HepG2 (cell line): ENCODE data around the gene MRRF. TPM values are rescaled to one million over a fixed set of nuclear protein-coding genes. Genes with fewer than 3 reads are reported as not detected.

Source experiments
- ATAC-seq: fragments of 200-7000 bp; cut with Tn5 transposase; 3 replicates; pipeline ENCODE4 v1.9.1; 2020; ENCODE audit warnings: mild to moderate bottlenecking, moderate library complexity
- BruUV-seq: library from RNA; stranded (reverse); fragments of 400-500 nt; replicated peaks from 2 replicates; lab custom pipeline; 2021; lab: Mats Ljungman, UMichigan
- CTCF ChIA-PET: fragments of 300-600 bp; formaldehyde crosslinking; extraction: SDS; loops from one replicate; lab custom pipeline; 2021; ENCODE audit warnings: low total read pairs, inconsistent platforms, low intra/inter-chr PET ratio; lab: Yijun Ruan, JAX
- POLR2A ChIA-PET: fragments of 350-600 bp; sonication (Branson Sonifier 250); formaldehyde crosslinking; loops from one replicate; lab custom pipeline; 2020; ENCODE audit warnings: antibody characterized with exemption, inconsistent platforms; lab: Yijun Ruan, JAX
- DNase-seq: peaks from one replicate; pipeline ENCODE4 v3.0.0-alpha.2; 2015; ENCODE audit warnings: low spot score
- FAIRE-seq: peaks from 3 replicates; lab custom pipeline; 2011; peaks lifted over from hg19 to GRCh38; lab: Jason Lieb, UNC
- H2AFZ ChIP-seq: one replicate; pipeline ENCODE4 v1.6.1; 2011; ENCODE audit warnings: low read length, inconsistent platforms
- H3K27ac ChIP-seq: fragments of 300-600 bp; 3 replicates; pipeline ENCODE4 v1.8.0; 2011; ENCODE audit warnings: mixed run types, mild to moderate bottlenecking, mixed read lengths, low read length, inconsistent platforms; ENCODE audit not compliant: insufficient read depth; ENCODE audit errors: extremely low read length
- H3K27me3 ChIP-seq, 2 experiments: fragments of 200-600 bp in 1 of 2; 2 replicates in 1 of 2; 3 replicates in 1 of 2; pipeline versions ENCODE4 v1.6.0 to v1.8.0; 2011; ENCODE audit warnings: low read length in 2 of 2, mild to moderate bottlenecking in 2 of 2, moderate library complexity in 2 of 2, inconsistent platforms in 1 of 2; ENCODE audit not compliant: insufficient read depth in 2 of 2, control insufficient read depth in 1 of 2
- H3K36me3 ChIP-seq, 2 experiments: fragments of 200-600 bp in 1 of 2; replicated peaks in 1 of 2; 2 replicates in 1 of 2; 3 replicates in 1 of 2; pipeline versions ENCODE4 v1.5.1 to v1.8.0; 2011; ENCODE audit warnings: low read length in 2 of 2, inconsistent platforms in 1 of 2; ENCODE audit not compliant: insufficient read depth in 2 of 2, control insufficient read depth in 1 of 2
- H3K4me1 ChIP-seq: 2 replicates; pipeline ENCODE4 v1.5.1; 2012; ENCODE audit warnings: low read length, inconsistent platforms; ENCODE audit not compliant: insufficient read depth
- H3K4me2 ChIP-seq: 2 replicates; pipeline ENCODE4 v1.6.0; 2011; ENCODE audit warnings: low read depth, low read length, inconsistent platforms
- H3K4me3 ChIP-seq, 3 experiments: fragments of 200-600 bp in 1 of 3; sonication (generic), shearing (Covaris generic) in 1 of 3; replicated peaks in 1 of 3; 2 replicates each; pipeline ENCODE4 v1.5.1; 2011 to 2016; ENCODE audit warnings: low read length in 3 of 3, inconsistent platforms in 2 of 3, low read depth in 2 of 3, mild to moderate bottlenecking in 2 of 3, control low read depth in 1 of 3, mixed read lengths in 1 of 3; ENCODE audit not compliant: insufficient read depth in 1 of 3
- H3K79me2 ChIP-seq: one replicate; pipeline ENCODE4 v1.6.1; 2011; ENCODE audit warnings: low read length, inconsistent platforms; ENCODE audit not compliant: insufficient read depth
- H3K9ac ChIP-seq: 2 replicates; pipeline ENCODE4 v1.6.0; 2011; ENCODE audit warnings: mild to moderate bottlenecking, low read depth, low read length, inconsistent platforms; ENCODE audit not compliant: insufficient read depth
- H3K9me3 ChIP-seq: 2 replicates; pipeline ENCODE4 v1.5.1; 2012; ENCODE audit warnings: mild to moderate bottlenecking, low read length
- H4K20me1 ChIP-seq: 2 replicates; pipeline ENCODE4 v1.6.0; 2011; ENCODE audit warnings: inconsistent platforms, mild to moderate bottlenecking, low read length, moderate library complexity; ENCODE audit not compliant: insufficient read depth
- AHR ChIP-seq: IDR thresholded peaks from 2 replicates; pipeline ENCODE4 v1.6.1; 2018; ENCODE audit warnings: missing genetic modification reagents, missing compliant biosample characterization
- CERS6 ChIP-seq: sonication (generic); formaldehyde crosslinking; IDR thresholded peaks from 2 replicates; pipeline ENCODE4 v1.5.0; 2020; ENCODE audit warnings: missing genetic modification reagents
- FOXJ3 ChIP-seq: sonication (generic); formaldehyde crosslinking; IDR thresholded peaks from 2 replicates; pipeline ENCODE4 v1.4.0; 2020; ENCODE audit warnings: missing genetic modification reagents, mild to moderate bottlenecking, borderline replicate concordance
- HCFC1 ChIP-seq: fragments of 150-350 bp; IDR thresholded peaks from 2 replicates; pipeline ENCODE4 v1.6.1; 2014; ENCODE audit warnings: low read depth, low read length
- HHEX ChIP-seq: IDR thresholded peaks from 2 replicates; pipeline ENCODE4 v1.6.1; 2016; ENCODE audit warnings: control low read depth
- KDM6A ChIP-seq: IDR thresholded peaks from 2 replicates; pipeline ENCODE4 v1.6.1; 2016; ENCODE audit warnings: low read depth
- MEF2D ChIP-seq: sonication (generic); formaldehyde crosslinking; IDR thresholded peaks from 2 replicates; pipeline ENCODE4 v1.5.1; 2020; ENCODE audit warnings: mild to moderate bottlenecking, missing genetic modification reagents
- NCOR1 ChIP-seq: fragments of 200-600 bp; sonication (generic); IDR thresholded peaks from 2 replicates; pipeline ENCODE4 v1.7.0; 2017; ENCODE audit warnings: antibody characterized with exemption, low read length, borderline replicate concordance
- NR2F6 ChIP-seq, 2 experiments: IDR thresholded peaks; 2 replicates each; pipeline ENCODE4 v1.6.1; 2016; ENCODE audit warnings: antibody characterized with exemption in 1 of 2, mild to moderate bottlenecking in 1 of 2
- POLR2AphosphoS5 ChIP-seq: IDR thresholded peaks from 2 replicates; pipeline ENCODE4 v1.6.1; 2012; ENCODE audit warnings: low read depth, low read length
- RBM22 ChIP-seq: fragments of 200-400 bp; formaldehyde crosslinking; optimal IDR thresholded peaks from 2 replicates; pipeline ENCODE3; 2017; ENCODE audit warnings: mild to moderate bottlenecking, low read length, moderate library complexity
- SAP130 ChIP-seq: IDR thresholded peaks from 2 replicates; pipeline ENCODE4 v1.6.1; 2016; ENCODE audit warnings: low read depth
- TCF7 ChIP-seq: sonication (generic); IDR thresholded peaks from 2 replicates; pipeline ENCODE4 v1.6.1; 2016; ENCODE audit warnings: antibody characterized with exemption, low read depth
- ZBTB8A ChIP-seq: sonication (generic); formaldehyde crosslinking; IDR thresholded peaks from 2 replicates; pipeline ENCODE4 v1.4.0; 2020; ENCODE audit warnings: mild to moderate bottlenecking, low read depth, missing genetic modification reagents, borderline replicate concordance
- ZFY ChIP-seq: sonication (generic); formaldehyde crosslinking; IDR thresholded peaks from 2 replicates; pipeline ENCODE4 v1.4.0; 2020; ENCODE audit warnings: missing genetic modification reagents
- ZNF234 ChIP-seq: sonication (generic); formaldehyde crosslinking; conservative IDR thresholded peaks from 2 replicates; pipeline ENCODE4 v1.5.1; 2020; ENCODE audit warnings: mild to moderate bottlenecking, missing genetic modification reagents
- ZNF562 ChIP-seq: sonication (generic); formaldehyde crosslinking; IDR thresholded peaks from 2 replicates; pipeline ENCODE4 v1.8.0; 2022; ENCODE audit warnings: missing genetic modification reagents, borderline replicate concordance
- ZNF687 ChIP-seq: sonication (generic); formaldehyde crosslinking; IDR thresholded peaks from 2 replicates; pipeline ENCODE4 v1.5.1; 2020; ENCODE audit warnings: mild to moderate bottlenecking, missing genetic modification reagents, moderate library complexity
- ZSCAN30 ChIP-seq: sonication (generic); formaldehyde crosslinking; IDR thresholded peaks from 2 replicates; pipeline ENCODE4 v1.5.0; 2020; ENCODE audit warnings: mild to moderate bottlenecking, missing genetic modification reagents
- WGBS: methylation state at CpG from one replicate; pipeline ENCODE4 v1.1.6; 2017; ENCODE audit warnings: low lambda C conversion rate; 5-methylcytosine and 5-hydroxymethylcytosine counted together
- in situ Hi-C: cut with HindIII; loops from 2 replicates; pipeline ENCODE4 v1.10.0; 2017; ENCODE audit warnings: low pct_unique_long_range_greater_than_20kb; ENCODE audit not compliant: extremely low pct_ligation_motif_present
- intact Hi-C: fragments of 100-400 bp; cut with micrococcal nuclease; formaldehyde crosslinking; loops from one replicate; pipeline ENCODE4 v1.10.0; 2022; ENCODE audit not compliant: unreplicated experiment
- polyA plus RNA-seq, 8 experiments: library from polyadenylated mRNA; depleted of rRNA in 3 of 8; stranded (reverse) in 7 of 8; unstranded in 1 of 8; fragments of >200 nt; fragmentation: Illumina TruSeq in 4 of 8; extraction: Trizol in 4 of 8; gene quantifications; 2 replicates each; pipeline versions ENCODE4 v1.2.1 to v1.2.3, GENCODE V29; 2011 to 2016; ENCODE audit warnings: low read depth in 4 of 8, missing spikeins in 1 of 8, mixed read lengths in 1 of 8; ENCODE audit not compliant: insufficient read depth in 1 of 8
- total RNA-seq, 5 experiments: library from RNA; depleted of rRNA; stranded (reverse); fragments of >200 nt; fragmentation: Illumina TruSeq; extraction: Trizol; gene quantifications; 2 replicates each; pipeline ENCODE4 v1.2.3, GENCODE V29; 2016; ENCODE audit warnings: low read depth in 1 of 5

MRRF gene
- total and polyA plus RNA-seq, 2 of the 13 experiments (the other 11 are each of a cell fraction or from before 2014, with no cell fraction given): 37.3 to 44.3 TPM

GRCh38 chr9:122350577-122351355 is 86.1 kb downstream of the MRRF start (continued):
- TF ChIP-seq ZNF687: peak; percentile 34
- no peak for TF ChIP-seq NR2F6 (IDR thresholded peaks at IDR 0.05)
- TF ChIP-seq NR2F6 (CRISPR knock-in tag; IDR thresholded peaks at IDR 0.05): no peak

DNA sequence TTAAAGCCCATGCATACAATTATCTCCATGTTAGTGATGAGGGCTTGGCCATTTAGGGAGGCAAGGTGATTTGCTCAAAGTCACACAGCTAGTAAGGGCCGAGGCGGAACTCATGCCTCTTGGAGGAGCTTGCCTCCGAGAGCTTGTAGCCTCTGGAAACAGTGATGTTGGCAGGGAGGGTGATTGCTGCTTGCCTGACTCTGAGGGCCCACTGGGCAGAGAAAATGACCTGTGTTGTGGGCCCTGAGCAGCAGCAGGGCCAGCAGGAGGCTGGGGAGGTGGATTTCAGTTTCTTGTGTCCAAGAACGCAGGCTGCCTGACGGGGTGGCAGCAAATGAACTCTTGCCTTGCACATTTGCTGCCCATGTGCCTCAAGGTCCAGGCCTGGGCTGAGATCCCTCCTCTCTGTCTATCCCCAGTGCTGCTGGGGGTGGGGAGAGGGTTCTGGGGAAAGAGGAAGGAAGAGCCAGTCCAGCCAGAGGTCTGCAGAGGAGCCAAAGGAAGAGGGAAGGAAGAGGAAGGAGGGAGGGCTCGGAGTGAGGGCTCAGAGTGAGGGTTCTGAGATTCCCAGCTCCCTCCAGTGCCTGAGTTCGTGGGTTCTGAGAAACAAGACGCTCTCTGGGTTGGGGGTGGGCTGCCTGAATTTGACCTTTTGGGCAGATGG is 90.0 kb downstream of the MRRF start:
- WGBS: 38% methylated on average over 8 of the region's 8 CpGs
- POLR2A ChIA-PET: no interaction called here
- in situ Hi-C loops: loop anchor here (25.0 kb wide), 1 partner anchor 458 kb away; the partner anchor contains the start of gene OR1K1

More for the DNA sequence above, 90.0 kb downstream of the MRRF start:
- intact Hi-C loops: no loop called here
- DNase-seq (no peak), ATAC-seq (no peak), FAIRE-seq (no peak)
- Histone ChIP-seq H3K9ac (no peak overlapping the region), H3K4me2 (no peak overlapping the region), H3K27me3 (no peaks in the 10 kb centered on the region), H3K36me3 (no peaks in the 10 kb centered on the region), H2AFZ (no peak overlapping the region), H3K9me3 (no peaks in the 10 kb centered on the region), H3K27ac (no peak overlapping the region), H4K20me1 (no peaks in the 10 kb centered on the region), H3K79me2 (no peaks in the 10 kb centered on the region), H3K4me1 (no peaks in the 10 kb centered on the region), H3K4me3 (no peak overlapping the region)
- no TSS peak for BruUV-seq
- CTCF ChIA-PET: interaction anchor here (2.3 kb wide), 1 partner anchor 230 kb away, joined by 8 read pairs; no protein-coding TSS in a partner anchor
- TF ChIP-seq SAP130 (CRISPR knock-in tag) (no peak), CERS6 (CRISPR knock-in tag) (no peak), HHEX (no peak), ZSCAN30 (CRISPR knock-in tag) (no peak), MEF2D (no peak), ZBTB8A (CRISPR knock-in tag) (no peak), ZFY (CRISPR knock-in tag) (no peak), AHR (CRISPR knock-in tag) (no peak), RBM22 (no peak), TCF7 (no peak), HCFC1 (no peak), POLR2AphosphoS5 (no peak), FOXJ3 (no peak), NCOR1 (no peak), ZNF234 (CRISPR knock-in tag) (no peak), KDM6A (CRISPR knock-in tag) (no peak), ZNF562 (no peak)
